Activated T-cell treated with anti-CD3 and anti-CD28 coated beads, Interleukin-2, amount 50 U/mL, for 48 hours (primary cell): ENCODE measurements around the gene LYZL4.

ENCODE experiments used
- DNase-seq, 2 experiments: peaks; one replicate each; pipeline ENCODE4 v3.0.0-alpha.2; 2020

LYZL4 gene

GRCh38 chr3:42410370-42411131, at the start of gene LYZL4:
Gene LYZL4, minus strand, starts transcription at chr3:42410610. Its CDS starts 3,359 bp downstream, at chr3:42407251.
- no peak for DNase-seq

GRCh38 chr3:42459151-42459550, 48.7 kb upstream of the LYZL4 start:
- DNase-seq: no peak

GRCh38 chr3:42456211-42456610, 45.8 kb upstream of the LYZL4 start:
- no peak for DNase-seq

GRCh38 chr3:42451546-42452230, 41.3 kb upstream of the LYZL4 start:
- DNase-seq: no peak

- no peak for DNase-seq
Measured at GRCh38 chr3:42451116-42451515, 40.7 kb upstream of the LYZL4 start.

- no peak for DNase-seq
Measured at GRCh38 chr3:42450567-42450966, 40.2 kb upstream of the LYZL4 start.

GRCh38 chr3:42447481-42447880, 37.1 kb upstream of the LYZL4 start:
- no peak for DNase-seq

GRCh38 chr3:42446111-42447050, 36.0 kb upstream of the LYZL4 start:
- DNase-seq: no peak

GRCh38 chr3:42443819-42444436, 33.5 kb upstream of the LYZL4 start:
- DNase-seq: peak; percentile 88 to 90

- DNase-seq: no peak
Measured at GRCh38 chr3:42443292-42443691, 32.9 kb upstream of the LYZL4 start.

- no peak for DNase-seq
Measured at GRCh38 chr3:42442640-42443039, 32.2 kb upstream of the LYZL4 start.

- no peak for DNase-seq
Measured at GRCh38 chr3:42441791-42442190, 31.4 kb upstream of the LYZL4 start.

GRCh38 chr3:42440924-42441323, 30.5 kb upstream of the LYZL4 start:
- no peak for DNase-seq

- no peak for DNase-seq
Measured at GRCh38 chr3:42439261-42440115, 29.1 kb upstream of the LYZL4 start.

GRCh38 chr3:42438758-42439157, 28.3 kb upstream of the LYZL4 start:
- no peak for DNase-seq

- DNase-seq: no peak
Measured at GRCh38 chr3:42438193-42438592, 27.8 kb upstream of the LYZL4 start.

GRCh38 chr3:42434777-42435380, 24.5 kb upstream of the LYZL4 start:
- DNase-seq: no peak

GRCh38 chr3:42432485-42432884, 22.1 kb upstream of the LYZL4 start:
- no peak for DNase-seq

GRCh38 chr3:42430781-42431532, 20.5 kb upstream of the LYZL4 start:
- DNase-seq: no peak

- DNase-seq: no peak
Measured at GRCh38 chr3:42428830-42429229, 18.4 kb upstream of the LYZL4 start.
